ENCODE results near the gene DMRTC1B.
"Not testable (repeated sequence)": the region's sequence is repeated elsewhere in the genome, so short reads cannot be mapped to it uniquely, and the experiment has no call there.

Gene DMRTC1B

GRCh38 chrX:72790390-72790789 lies 13.7 kb downstream of the DMRTC1B start:
- not testable (repeated sequence) for H3K27ac ChIP-seq (ENCODE audit: low read depth, low read length); H2AFZ ChIP-seq (ENCODE audit: insufficient read depth, low read length, poor library complexity); H3K27me3 ChIP-seq (ENCODE audit: insufficient read depth, low read length); H3K9ac ChIP-seq (ENCODE audit: low read length); H4K12ac ChIP-seq (ENCODE audit: low read depth, low read length); H3K23ac ChIP-seq (ENCODE audit: low read length); H2AK5ac ChIP-seq (ENCODE audit: low read length); H4K8ac ChIP-seq (ENCODE audit: low read depth, low read length); DNase-seq; H3K9me3 ChIP-seq (ENCODE audit: insufficient read depth, low read depth, low read length); H3K4me1 ChIP-seq (ENCODE audit: control insufficient read depth in 1 of 2, insufficient read depth in 2 of 2, low read length in 2 of 2); H3K4me2 ChIP-seq (ENCODE audit: low read length); H2BK12ac ChIP-seq (ENCODE audit: low read length); H2BK5ac ChIP-seq (ENCODE audit: low read depth, low read length, poor library complexity); H2BK120ac ChIP-seq (ENCODE audit: insufficient read depth, low read length, poor library complexity); H3K4ac ChIP-seq (ENCODE audit: low read depth, low read length); H3K79me2 ChIP-seq (ENCODE audit: control insufficient read depth, insufficient read depth, low read length, poor library complexity); H3K14ac ChIP-seq (ENCODE audit: low read length); H3K18ac ChIP-seq (ENCODE audit: low read length); H3K4me3 ChIP-seq (ENCODE audit: low read depth, low read length); H4K91ac ChIP-seq (ENCODE audit: low read depth, low read length); H3K79me1 ChIP-seq (ENCODE audit: low read length); H3K36me3 ChIP-seq (ENCODE audit: control insufficient read depth in 1 of 2, insufficient read depth in 2 of 2, low read length in 2 of 2)
- no CpG with 5 or more reads among the region's 3 CpGs for WGBS (ENCODE audit: extremely low coverage, insufficient coverage, insufficient read length)

- not testable (repeated sequence) for H3K4me1 ChIP-seq (ENCODE audit: control insufficient read depth in 1 of 2, insufficient read depth in 2 of 2, low read length in 2 of 2); H3K36me3 ChIP-seq (ENCODE audit: control insufficient read depth in 1 of 2, insufficient read depth in 2 of 2, low read length in 2 of 2); H3K4me2 ChIP-seq (ENCODE audit: low read length); H3K27ac ChIP-seq (ENCODE audit: low read depth, low read length); H3K79me2 ChIP-seq (ENCODE audit: control insufficient read depth, insufficient read depth, low read length, poor library complexity); H4K8ac ChIP-seq (ENCODE audit: low read depth, low read length); DNase-seq; H3K23ac ChIP-seq (ENCODE audit: low read length); H4K12ac ChIP-seq (ENCODE audit: low read depth, low read length); H3K18ac ChIP-seq (ENCODE audit: low read length); H2BK5ac ChIP-seq (ENCODE audit: low read depth, low read length, poor library complexity); H3K27me3 ChIP-seq (ENCODE audit: insufficient read depth, low read length); H2AK5ac ChIP-seq (ENCODE audit: low read length); H2BK120ac ChIP-seq (ENCODE audit: insufficient read depth, low read length, poor library complexity); H3K9me3 ChIP-seq (ENCODE audit: insufficient read depth, low read depth, low read length); H3K4ac ChIP-seq (ENCODE audit: low read depth, low read length); H3K14ac ChIP-seq (ENCODE audit: low read length); H3K4me3 ChIP-seq (ENCODE audit: low read depth, low read length); H3K9ac ChIP-seq (ENCODE audit: low read length); H2AFZ ChIP-seq (ENCODE audit: insufficient read depth, low read length, poor library complexity); H2BK12ac ChIP-seq (ENCODE audit: low read length); H4K91ac ChIP-seq (ENCODE audit: low read depth, low read length); H3K79me1 ChIP-seq (ENCODE audit: low read length)
- no CpG with 5 or more reads among the region's 13 CpGs for WGBS (ENCODE audit: extremely low coverage, insufficient coverage, insufficient read length)
Observed at GRCh38 chrX:72808110-72808509, 31.4 kb downstream of the DMRTC1B start, which contains the start of gene FAM236D. TSS of gene FAM236D (minus strand) at chrX:72808210. CDS start at chrX:72808110, 100 bp downstream.

- not testable (repeated sequence) for H2BK120ac ChIP-seq (ENCODE audit: insufficient read depth, low read length, poor library complexity); H3K14ac ChIP-seq (ENCODE audit: low read length); H4K8ac ChIP-seq (ENCODE audit: low read depth, low read length); H3K27ac ChIP-seq (ENCODE audit: low read depth, low read length); H3K4me2 ChIP-seq (ENCODE audit: low read length); H3K79me2 ChIP-seq (ENCODE audit: control insufficient read depth, insufficient read depth, low read length, poor library complexity); DNase-seq; H3K4me1 ChIP-seq (ENCODE audit: control insufficient read depth in 1 of 2, insufficient read depth in 2 of 2, low read length in 2 of 2); H3K27me3 ChIP-seq (ENCODE audit: insufficient read depth, low read length); H2AFZ ChIP-seq (ENCODE audit: insufficient read depth, low read length, poor library complexity); H4K12ac ChIP-seq (ENCODE audit: low read depth, low read length); H2AK5ac ChIP-seq (ENCODE audit: low read length); H3K9ac ChIP-seq (ENCODE audit: low read length); H3K23ac ChIP-seq (ENCODE audit: low read length); H3K79me1 ChIP-seq (ENCODE audit: low read length); H2BK5ac ChIP-seq (ENCODE audit: low read depth, low read length, poor library complexity); H2BK12ac ChIP-seq (ENCODE audit: low read length); H3K36me3 ChIP-seq (ENCODE audit: control insufficient read depth in 1 of 2, insufficient read depth in 2 of 2, low read length in 2 of 2); H4K91ac ChIP-seq (ENCODE audit: low read depth, low read length); H3K9me3 ChIP-seq (ENCODE audit: insufficient read depth, low read depth, low read length); H3K4me3 ChIP-seq (ENCODE audit: low read depth, low read length); H3K18ac ChIP-seq (ENCODE audit: low read length); H3K4ac ChIP-seq (ENCODE audit: low read depth, low read length)
- WGBS (ENCODE audit: extremely low coverage, insufficient coverage, insufficient read length), result no CpG with 5 or more reads among the region's 13 CpGs
Observed at GRCh38 chrX:72830701-72831100, 54.0 kb downstream of the DMRTC1B start.

GRCh38 chrX:72837532-72837931 lies 60.8 kb downstream of the DMRTC1B start:
- not testable (repeated sequence) for H3K18ac ChIP-seq (ENCODE audit: low read length); H3K79me1 ChIP-seq (ENCODE audit: low read length); H2BK5ac ChIP-seq (ENCODE audit: low read depth, low read length, poor library complexity); H3K4ac ChIP-seq (ENCODE audit: low read depth, low read length); H2AFZ ChIP-seq (ENCODE audit: insufficient read depth, low read length, poor library complexity); H3K27ac ChIP-seq (ENCODE audit: low read depth, low read length); H3K9ac ChIP-seq (ENCODE audit: low read length); H3K14ac ChIP-seq (ENCODE audit: low read length); H4K91ac ChIP-seq (ENCODE audit: low read depth, low read length); H2BK12ac ChIP-seq (ENCODE audit: low read length); H3K9me3 ChIP-seq (ENCODE audit: insufficient read depth, low read depth, low read length); H3K4me3 ChIP-seq (ENCODE audit: low read depth, low read length); H4K12ac ChIP-seq (ENCODE audit: low read depth, low read length); H2BK120ac ChIP-seq (ENCODE audit: insufficient read depth, low read length, poor library complexity); H3K4me1 ChIP-seq (ENCODE audit: control insufficient read depth in 1 of 2, insufficient read depth in 2 of 2, low read length in 2 of 2); H3K36me3 ChIP-seq (ENCODE audit: control insufficient read depth in 1 of 2, insufficient read depth in 2 of 2, low read length in 2 of 2); H2AK5ac ChIP-seq (ENCODE audit: low read length); H4K8ac ChIP-seq (ENCODE audit: low read depth, low read length); H3K79me2 ChIP-seq (ENCODE audit: control insufficient read depth, insufficient read depth, low read length, poor library complexity); DNase-seq; H3K23ac ChIP-seq (ENCODE audit: low read length); H3K4me2 ChIP-seq (ENCODE audit: low read length); H3K27me3 ChIP-seq (ENCODE audit: insufficient read depth, low read length)
- WGBS (ENCODE audit: extremely low coverage, insufficient coverage, insufficient read length), result no CpG with 5 or more reads among the region's 2 CpGs

Data from trophoblast cell (in vitro differentiated cells and primary cell).